ENCODE data around the gene KCNMA1.

Gene KCNMA1

GRCh38 chr10:77241350-77241725 lies 396.3 kb downstream of the KCNMA1 start:
- H3K9ac ChIP-seq (ENCODE audit: low read depth, low read length), result no peak overlapping the region
- H3K4me3 ChIP-seq (ENCODE audit: low read length), result no peak overlapping the region
- H3K9me3 ChIP-seq (replicated peaks; ENCODE audit: low read length), result no peaks in the 10 kb centered on the region
- no peaks in the 10 kb centered on the region for H3K36me3 ChIP-seq (ENCODE audit: insufficient read depth, low read length)
- H3K4me1 ChIP-seq (ENCODE audit: control insufficient read depth, insufficient read depth, low read length), result peaks cover 31% of the 10 kb centered on the region
- H3K27me3 ChIP-seq (ENCODE audit: control insufficient read depth, insufficient read depth, low read length), result no peaks in the 10 kb centered on the region
- no peak overlapping the region for H3K4me2 ChIP-seq (ENCODE audit: low read length)

- no peak overlapping the region for H3K4me2 ChIP-seq (ENCODE audit: low read length)
- H3K4me3 ChIP-seq (ENCODE audit: low read length), result no peak overlapping the region
- H3K9ac ChIP-seq (ENCODE audit: low read depth, low read length), result no peak overlapping the region
- peaks cover 29% of the 10 kb centered on the region for H3K4me1 ChIP-seq (ENCODE audit: control insufficient read depth, insufficient read depth, low read length)
- H3K36me3 ChIP-seq (ENCODE audit: insufficient read depth, low read length), result no peaks in the 10 kb centered on the region
- no peaks in the 10 kb centered on the region for H3K27me3 ChIP-seq (ENCODE audit: control insufficient read depth, insufficient read depth, low read length)
- H3K9me3 ChIP-seq (replicated peaks; ENCODE audit: low read length), result no peaks in the 10 kb centered on the region
Observed at GRCh38 chr10:77240706-77241349, 396.8 kb downstream of the KCNMA1 start.

DNA sequence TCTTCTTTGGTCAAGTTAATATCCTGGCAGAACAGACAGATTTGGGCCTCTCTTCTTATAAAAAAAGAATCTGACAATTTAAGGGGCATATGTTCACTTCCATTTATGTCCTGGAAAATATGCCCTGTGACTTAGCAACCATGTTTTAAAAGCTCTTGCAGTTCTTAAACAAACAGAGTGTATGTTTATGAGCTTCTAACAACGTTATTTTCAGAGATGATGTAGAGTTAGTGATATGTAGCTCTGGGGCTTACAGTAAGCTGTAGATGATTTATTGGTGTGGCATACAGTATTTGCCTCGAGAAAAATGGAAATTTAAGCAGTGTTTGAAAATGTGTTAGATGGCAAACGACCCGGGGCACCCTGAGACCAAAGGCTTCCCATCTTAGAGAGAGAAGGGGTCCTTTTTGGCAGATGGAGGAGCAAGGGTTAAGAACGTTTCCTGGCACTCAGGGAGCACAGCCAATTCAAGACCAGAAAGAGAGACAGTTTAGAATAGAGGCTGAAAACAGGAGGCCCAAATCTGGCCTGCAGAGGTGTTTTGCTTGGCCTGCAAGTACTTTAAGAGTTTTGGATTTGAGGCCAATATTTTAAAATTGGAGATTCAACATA lies 397.5 kb downstream of the KCNMA1 start:
- H3K4me2 ChIP-seq (ENCODE audit: low read length), result no peak overlapping the region

GRCh38 chr10:77237120-77237519 lies 400.5 kb downstream of the KCNMA1 start:
- no peak overlapping the region for H3K9ac ChIP-seq (ENCODE audit: low read depth, low read length)
- no peaks in the 10 kb centered on the region for H3K36me3 ChIP-seq (ENCODE audit: insufficient read depth, low read length)
- H3K4me1 ChIP-seq (ENCODE audit: control insufficient read depth, insufficient read depth, low read length), result peaks cover 14% of the 10 kb centered on the region
- no peak overlapping the region for H3K4me3 ChIP-seq (ENCODE audit: low read length)
- H3K4me2 ChIP-seq (ENCODE audit: low read length), result no peak overlapping the region
- H3K9me3 ChIP-seq (replicated peaks; ENCODE audit: low read length), result no peaks in the 10 kb centered on the region
- no peaks in the 10 kb centered on the region for H3K27me3 ChIP-seq (ENCODE audit: control insufficient read depth, insufficient read depth, low read length)

More for the DNA sequence above, 397.5 kb downstream of the KCNMA1 start:
- no peak overlapping the region for H3K9ac ChIP-seq (ENCODE audit: low read depth, low read length)
- H3K36me3 ChIP-seq (ENCODE audit: insufficient read depth, low read length), result no peaks in the 10 kb centered on the region
- no peaks in the 10 kb centered on the region for H3K27me3 ChIP-seq (ENCODE audit: control insufficient read depth, insufficient read depth, low read length)
- peaks cover 27% of the 10 kb centered on the region for H3K4me1 ChIP-seq (ENCODE audit: control insufficient read depth, insufficient read depth, low read length)
- no peak overlapping the region for H3K4me3 ChIP-seq (ENCODE audit: low read length)
- H3K9me3 ChIP-seq (replicated peaks; ENCODE audit: low read length), result no peaks in the 10 kb centered on the region

- Histone ChIP-seq H3K9ac (ENCODE audit: low read depth, low read length) (no peak overlapping the region), H3K4me2 (ENCODE audit: low read length) (no peak overlapping the region), H3K9me3 (replicated peaks; ENCODE audit: low read length) (no peaks in the 10 kb centered on the region), H3K27me3 (ENCODE audit: control insufficient read depth, insufficient read depth, low read length) (no peaks in the 10 kb centered on the region), H3K4me1 (ENCODE audit: control insufficient read depth, insufficient read depth, low read length) (peaks cover 10% of the 10 kb centered on the region), H3K4me3 (ENCODE audit: low read length) (no peak overlapping the region), H3K36me3 (ENCODE audit: insufficient read depth, low read length) (no peaks in the 10 kb centered on the region)
Observed at GRCh38 chr10:77236700-77237099, 400.9 kb downstream of the KCNMA1 start.

GRCh38 chr10:77236029-77236428 lies 401.6 kb downstream of the KCNMA1 start:
- no peak overlapping the region for H3K4me2 ChIP-seq (ENCODE audit: low read length)
- H3K9me3 ChIP-seq (replicated peaks; ENCODE audit: low read length), result no peaks in the 10 kb centered on the region
- H3K9ac ChIP-seq (ENCODE audit: low read depth, low read length), result no peak overlapping the region
- no peak overlapping the region for H3K4me3 ChIP-seq (ENCODE audit: low read length)
- H3K4me1 ChIP-seq (ENCODE audit: control insufficient read depth, insufficient read depth, low read length), result peaks cover 10% of the 10 kb centered on the region
- no peaks in the 10 kb centered on the region for H3K36me3 ChIP-seq (ENCODE audit: insufficient read depth, low read length)
- H3K27me3 ChIP-seq (ENCODE audit: control insufficient read depth, insufficient read depth, low read length), result no peaks in the 10 kb centered on the region

- Histone ChIP-seq H3K9ac (ENCODE audit: low read depth, low read length) (no peak overlapping the region), H3K27me3 (ENCODE audit: control insufficient read depth, insufficient read depth, low read length) (no peaks in the 10 kb centered on the region), H3K4me1 (ENCODE audit: control insufficient read depth, insufficient read depth, low read length) (peaks cover 23% of the 10 kb centered on the region), H3K9me3 (replicated peaks; ENCODE audit: low read length) (no peaks in the 10 kb centered on the region), H3K4me2 (ENCODE audit: low read length) (no peak overlapping the region), H3K4me3 (ENCODE audit: low read length) (no peak overlapping the region), H3K36me3 (ENCODE audit: insufficient read depth, low read length) (no peaks in the 10 kb centered on the region)
Observed at GRCh38 chr10:77234599-77234998, 403.0 kb downstream of the KCNMA1 start.

DNA sequence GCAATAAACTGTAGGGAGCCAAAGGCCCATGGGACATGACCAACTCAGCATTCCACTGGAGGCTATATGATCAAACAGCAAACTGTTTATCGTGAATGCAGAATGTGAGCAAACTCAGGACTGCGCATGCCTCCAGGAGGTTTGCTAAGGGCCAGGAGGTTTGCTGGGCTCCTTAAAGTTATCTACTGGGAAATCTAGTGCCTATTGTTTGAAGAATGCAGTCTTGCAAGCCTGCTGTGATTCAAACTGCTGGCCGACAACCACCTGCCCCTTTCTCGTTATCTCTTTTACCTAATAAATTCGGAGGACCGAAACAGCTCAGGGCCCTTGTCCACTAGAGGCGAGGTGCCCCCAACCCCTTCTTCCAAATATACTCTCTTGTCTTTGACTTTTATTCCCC lies 404.1 kb downstream of the KCNMA1 start:
- H3K4me3 ChIP-seq (ENCODE audit: low read length), result no peak overlapping the region
- peaks cover 26% of the 10 kb centered on the region for H3K4me1 ChIP-seq (ENCODE audit: control insufficient read depth, insufficient read depth, low read length)
- no peaks in the 10 kb centered on the region for H3K36me3 ChIP-seq (ENCODE audit: insufficient read depth, low read length)
- no peaks in the 10 kb centered on the region for H3K9me3 ChIP-seq (replicated peaks; ENCODE audit: low read length)
- H3K9ac ChIP-seq (ENCODE audit: low read depth, low read length), result no peak overlapping the region
- no peak overlapping the region for H3K4me2 ChIP-seq (ENCODE audit: low read length)
- H3K27me3 ChIP-seq (ENCODE audit: control insufficient read depth, insufficient read depth, low read length), result no peaks in the 10 kb centered on the region

- Histone ChIP-seq H3K9ac (ENCODE audit: low read depth, low read length) (no peak overlapping the region), H3K9me3 (replicated peaks; ENCODE audit: low read length) (no peaks in the 10 kb centered on the region), H3K4me2 (ENCODE audit: low read length) (no peak overlapping the region), H3K36me3 (ENCODE audit: insufficient read depth, low read length) (no peaks in the 10 kb centered on the region), H3K4me3 (ENCODE audit: low read length) (no peak overlapping the region), H3K4me1 (ENCODE audit: control insufficient read depth, insufficient read depth, low read length) (peaks cover 21% of the 10 kb centered on the region), H3K27me3 (ENCODE audit: control insufficient read depth, insufficient read depth, low read length) (no peaks in the 10 kb centered on the region)
Observed at GRCh38 chr10:77231884-77232610, 405.6 kb downstream of the KCNMA1 start.

DNA sequence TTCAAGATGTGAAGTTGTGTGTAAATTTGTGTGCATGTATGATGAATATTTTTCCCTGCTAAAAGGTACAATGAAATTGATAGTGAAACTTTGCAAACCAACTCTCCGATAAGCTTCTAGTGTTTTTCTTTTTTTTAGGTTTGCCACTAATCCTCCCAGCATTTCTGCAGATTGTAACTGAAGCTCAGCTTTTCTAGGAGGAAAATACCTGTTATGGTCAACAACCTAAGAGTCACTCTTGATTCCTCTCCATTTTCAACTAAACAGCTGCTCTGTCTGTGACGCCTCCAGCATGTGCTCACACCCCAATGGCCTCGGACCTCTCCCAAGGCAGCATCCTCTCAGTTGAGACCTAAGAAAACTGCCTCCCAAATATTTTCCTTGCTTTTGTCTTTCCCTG lies 406.2 kb downstream of the KCNMA1 start:
- Histone ChIP-seq H3K4me2 (ENCODE audit: low read length) (no peak overlapping the region), H3K4me3 (ENCODE audit: low read length) (no peak overlapping the region), H3K4me1 (ENCODE audit: control insufficient read depth, insufficient read depth, low read length) (peaks cover 16% of the 10 kb centered on the region), H3K9ac (ENCODE audit: low read depth, low read length) (no peak overlapping the region), H3K9me3 (replicated peaks; ENCODE audit: low read length) (no peaks in the 10 kb centered on the region), H3K27me3 (ENCODE audit: control insufficient read depth, insufficient read depth, low read length) (no peaks in the 10 kb centered on the region), H3K36me3 (ENCODE audit: insufficient read depth, low read length) (no peaks in the 10 kb centered on the region)

DNA sequence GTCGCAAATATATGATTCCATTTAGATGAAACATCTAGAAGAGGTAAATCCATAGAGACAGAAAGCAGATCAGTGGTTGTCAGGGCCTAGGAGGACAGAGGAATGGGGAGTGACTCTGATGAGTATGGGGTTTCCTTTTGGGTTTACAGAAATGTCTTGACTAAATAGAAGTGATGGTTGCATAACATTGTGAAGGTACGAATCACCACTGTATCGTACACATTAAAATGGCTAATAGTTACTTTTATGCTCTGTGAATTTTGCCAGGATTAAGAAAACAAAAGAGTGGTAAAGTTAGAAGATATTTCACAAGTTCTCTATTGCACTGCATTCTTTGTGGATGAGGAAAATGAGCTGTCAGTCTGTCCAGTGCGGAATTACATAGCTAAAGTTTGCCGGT lies 407.4 kb downstream of the KCNMA1 start:
- Histone ChIP-seq H3K4me3 (ENCODE audit: low read length) (no peak overlapping the region), H3K9ac (ENCODE audit: low read depth, low read length) (no peak overlapping the region), H3K36me3 (ENCODE audit: insufficient read depth, low read length) (no peaks in the 10 kb centered on the region), H3K4me2 (ENCODE audit: low read length) (peak overlapping the region; percentile 3), H3K9me3 (replicated peaks; ENCODE audit: low read length) (no peaks in the 10 kb centered on the region), H3K4me1 (ENCODE audit: control insufficient read depth, insufficient read depth, low read length) (peaks cover 16% of the 10 kb centered on the region), H3K27me3 (ENCODE audit: control insufficient read depth, insufficient read depth, low read length) (no peaks in the 10 kb centered on the region)

Measured in skeletal muscle satellite cell (primary cell).